GM18907 (cell line): ENCODE results near the gene DVL2.
"Not testable (repeated sequence)": the region's sequence is repeated elsewhere in the genome, so short reads cannot be mapped to it uniquely, and the experiment has no call there.

ENCODE experiments used
- ATAC-seq: cut with Tn5 transposase; IDR thresholded peaks from one replicate; pipeline ENCODE4 v1.9.1; 2021; ENCODE audit warnings: mild to moderate bottlenecking, moderate library complexity; ENCODE audit not compliant: unreplicated experiment

Gene DVL2

GRCh38 chr17:7204336-7204735 lies 30.0 kb downstream of the DVL2 start:
- no peak for ATAC-seq

GRCh38 chr17:7203391-7203790 lies 30.9 kb downstream of the DVL2 start:
- ATAC-seq: no peak

DNA sequence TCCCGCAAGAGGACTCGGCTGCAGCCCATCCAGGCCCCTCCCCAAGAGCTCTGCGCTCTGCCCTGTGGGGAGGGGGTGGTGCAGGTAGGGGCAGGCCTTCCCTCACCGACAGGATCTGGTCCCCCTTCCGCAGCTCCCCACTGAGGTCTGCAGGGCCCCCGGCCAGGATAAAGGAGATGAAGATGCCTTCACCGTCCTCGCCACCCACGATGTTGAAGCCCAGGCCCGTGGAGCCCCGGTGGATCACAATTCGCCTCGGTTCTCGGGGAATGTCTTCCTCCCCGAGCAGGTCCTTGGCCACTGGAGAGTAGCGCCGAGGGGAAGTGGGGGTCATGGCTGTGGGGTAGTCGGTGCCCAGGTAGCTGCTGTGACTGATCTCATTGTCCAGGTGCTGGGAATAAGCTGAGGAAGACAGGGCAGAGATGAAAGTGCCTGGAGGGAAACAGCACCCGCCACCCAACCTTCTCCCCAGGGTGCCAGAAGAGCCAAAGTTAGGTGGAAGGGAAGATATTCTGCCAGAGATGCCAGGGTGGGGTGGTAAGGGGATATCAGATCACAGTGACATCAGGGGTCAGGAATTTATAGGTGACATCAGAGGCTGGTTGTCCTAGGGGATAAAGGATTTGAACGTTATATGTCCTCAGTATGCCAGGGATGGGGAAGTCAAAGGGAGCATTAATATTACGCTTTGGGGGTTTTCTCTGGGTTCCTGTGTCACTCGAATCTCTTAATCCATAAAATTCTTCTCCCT lies 37.5 kb downstream of the DVL2 start:
- ATAC-seq: no peak

GRCh38 chr17:7195971-7196370 lies 38.3 kb downstream of the DVL2 start:
- no peak for ATAC-seq

DNA sequence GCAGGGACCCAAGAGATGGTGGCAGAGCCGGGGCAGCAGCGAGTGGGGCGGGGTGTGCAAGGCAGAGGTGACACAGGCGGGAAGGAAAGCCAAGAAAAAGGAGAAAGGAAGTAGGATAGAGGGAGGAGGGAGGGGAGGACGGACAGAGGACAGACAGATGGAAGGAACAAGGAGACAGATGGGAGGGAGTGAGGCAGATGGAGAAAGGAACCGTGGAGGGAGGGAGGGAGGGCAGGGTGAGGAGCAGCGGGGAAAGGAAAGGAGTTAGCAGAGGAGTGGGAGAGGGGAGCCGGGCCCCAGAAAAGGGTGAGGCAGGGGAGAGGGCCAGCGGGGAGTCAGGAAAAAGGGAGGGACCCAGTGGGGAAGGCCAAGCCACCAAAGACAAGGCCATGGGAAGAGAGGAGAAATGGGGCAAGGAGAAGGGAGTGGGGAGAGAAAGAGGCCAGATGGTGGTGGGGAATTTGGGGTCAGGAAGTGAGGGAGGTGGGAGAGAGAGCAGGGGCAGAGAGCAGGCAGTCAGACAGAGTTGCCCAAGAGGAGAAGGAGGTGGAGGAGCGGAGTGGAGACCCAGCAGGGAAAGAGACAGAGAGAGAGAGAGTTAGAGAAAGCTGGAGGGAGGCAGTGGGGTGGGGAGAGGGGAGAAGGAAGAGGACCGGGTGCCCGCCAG lies 41.9 kb downstream of the DVL2 start:
- no peak for ATAC-seq

DNA sequence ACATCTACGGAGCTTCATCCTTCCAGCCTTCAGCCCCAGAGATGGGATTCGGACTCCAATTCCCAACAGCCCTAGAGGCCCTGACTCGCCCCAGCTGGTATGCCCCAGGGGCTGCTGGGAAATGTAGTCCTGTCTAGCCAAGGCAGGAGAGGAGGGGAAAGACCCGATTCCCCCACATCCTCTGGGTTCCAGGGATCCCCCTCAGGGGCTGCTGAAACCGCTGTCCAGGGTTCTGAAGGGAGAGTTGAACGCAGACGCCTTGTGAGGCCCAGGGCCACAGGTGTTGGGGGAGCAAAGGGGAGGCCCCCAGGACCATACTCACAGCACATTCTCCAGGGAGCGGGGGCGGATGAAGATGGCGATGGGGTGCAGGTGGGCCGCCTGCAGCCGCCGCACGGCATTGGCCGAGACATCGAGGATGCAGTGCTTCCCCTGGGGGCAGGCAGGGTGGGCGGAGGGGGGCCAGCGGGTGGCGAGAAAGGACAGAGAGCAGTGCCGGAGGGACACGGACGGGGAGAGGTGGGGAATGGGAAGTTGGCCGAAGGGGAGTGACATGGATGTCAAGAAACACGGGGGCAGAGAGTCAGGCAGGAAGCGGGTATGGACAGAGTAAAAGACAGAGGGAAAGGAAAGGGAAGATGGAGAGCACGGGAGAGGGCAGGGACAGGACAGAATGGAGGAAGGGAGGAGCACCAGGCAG lies 42.6 kb downstream of the DVL2 start:
- ATAC-seq: no peak

DNA sequence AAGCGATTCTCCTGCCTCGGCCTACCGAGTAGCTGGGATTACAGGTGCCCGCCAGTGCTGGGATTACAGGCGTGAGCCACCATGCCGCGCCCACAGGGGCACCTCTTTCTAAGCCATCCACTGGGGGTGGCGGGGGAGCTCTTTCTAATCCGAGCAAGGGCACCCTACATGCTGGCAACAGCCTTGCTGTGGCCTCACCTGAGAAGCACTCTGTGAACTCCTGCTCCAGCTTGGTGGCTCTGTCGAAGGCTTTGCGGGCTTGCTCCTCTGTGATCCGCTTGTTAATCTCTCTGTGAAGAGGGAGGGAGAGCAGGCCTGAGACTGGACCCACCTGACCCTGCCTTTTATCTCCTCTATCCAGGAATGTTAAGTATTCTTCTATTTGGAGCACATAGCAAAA lies 43.2 kb downstream of the DVL2 start:
- no peak for ATAC-seq

GRCh38 chr17:7190276-7190917 lies 43.9 kb downstream of the DVL2 start:
- no peak for ATAC-seq

- no peak for ATAC-seq
These were observed 48.1 kb downstream of the DVL2 start for GRCh38 chr17:7186241-7186640.

DNA sequence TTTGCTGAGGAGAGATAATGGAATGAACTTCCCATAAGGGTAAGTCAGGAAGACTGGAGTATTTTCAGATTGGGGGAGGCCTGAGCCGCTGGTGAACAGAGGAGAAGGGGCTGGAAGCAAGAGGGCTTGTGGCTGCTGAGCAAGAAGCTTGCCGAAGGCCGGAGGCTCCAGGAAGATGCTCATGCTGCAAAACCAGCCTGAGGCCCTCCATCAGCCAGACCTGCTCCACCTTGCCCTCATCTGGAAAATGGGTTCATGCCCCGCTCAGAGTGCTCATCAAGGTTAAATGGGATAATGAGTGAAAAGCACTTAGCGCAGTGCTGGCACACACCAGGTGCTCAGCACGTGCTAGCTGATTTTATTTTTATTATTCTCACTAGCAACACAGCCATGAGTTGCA lies 49.7 kb downstream of the DVL2 start:
- no peak for ATAC-seq

DNA sequence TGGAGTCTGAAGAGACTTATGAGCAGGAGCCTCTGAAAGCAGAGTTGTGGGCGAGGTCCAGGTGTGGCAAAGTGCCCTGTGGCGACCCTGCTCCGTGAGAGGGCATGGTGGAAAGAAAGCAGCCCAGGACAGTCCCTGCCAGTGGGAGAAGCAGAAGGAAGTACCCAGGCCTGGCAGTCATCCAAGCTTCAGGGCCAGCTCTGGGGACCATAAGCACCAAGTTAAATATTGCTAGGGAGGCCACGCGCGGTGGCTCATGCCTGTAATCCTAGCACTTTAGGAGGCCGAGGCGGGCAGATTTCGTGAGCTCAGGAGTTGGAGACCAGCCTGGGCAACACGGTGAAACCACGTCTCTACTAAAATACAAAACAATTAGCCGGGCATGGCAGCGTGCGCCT lies 50.2 kb downstream of the DVL2 start:
- no peak for ATAC-seq

GRCh38 chr17:7183433-7184090 lies 50.8 kb downstream of the DVL2 start:
- ATAC-seq: no peak

DNA sequence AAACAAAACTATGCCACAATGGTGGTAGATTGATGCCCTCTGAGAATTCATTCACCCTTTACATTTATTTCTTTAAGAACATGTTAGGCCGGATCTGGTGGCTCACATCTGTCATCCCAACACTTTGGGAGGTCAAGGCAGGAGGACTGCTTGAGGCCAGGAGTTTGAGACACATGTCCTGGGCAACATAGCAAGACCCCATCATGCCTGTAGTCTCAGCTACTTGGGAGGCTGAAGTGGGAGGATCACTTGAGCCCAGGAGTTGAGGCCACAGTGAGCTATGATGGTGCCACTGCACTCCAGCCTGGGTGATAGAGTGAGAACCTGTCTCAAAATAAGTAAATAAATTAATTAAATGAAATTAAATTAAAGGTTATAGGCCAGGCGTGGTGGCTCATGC lies 52.2 kb downstream of the DVL2 start:
- ATAC-seq: not testable (repeated sequence)

GRCh38 chr17:7179317-7180254 lies 54.7 kb downstream of the DVL2 start, which contains the start of gene ASGR1:
ASGR1 (minus strand) TSS chr17:7179370; CDS start chr17:7178563, 807 bp downstream.
- ATAC-seq: no peak

GRCh38 chr17:7178973-7179316 lies 55.4 kb downstream of the DVL2 start:
- ATAC-seq: no peak

DNA sequence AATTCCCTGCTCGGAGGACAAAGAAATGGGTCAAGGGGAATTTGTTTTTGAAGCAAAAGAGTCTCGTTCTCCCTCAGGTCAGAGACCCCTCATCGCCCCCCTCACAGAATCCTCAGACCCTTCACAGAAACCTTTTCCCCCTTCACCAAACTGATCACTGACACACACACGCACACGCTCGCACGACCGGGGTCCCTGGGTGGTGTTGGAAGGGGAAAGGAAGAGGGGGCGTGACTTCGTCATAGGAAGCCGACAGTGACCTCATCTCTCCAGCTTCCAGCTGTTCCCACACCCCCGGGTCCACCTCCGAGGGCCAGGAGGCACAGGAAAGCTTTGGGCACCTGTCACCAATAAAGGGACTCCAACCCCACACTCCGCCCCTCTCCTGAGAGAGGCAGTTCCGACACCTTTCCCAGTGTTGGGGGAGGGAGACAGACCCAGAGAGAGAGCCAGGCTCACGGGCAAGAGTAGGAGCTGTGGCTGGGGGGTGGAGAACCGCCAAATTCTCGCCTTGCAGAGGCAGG lies 56.3 kb downstream of the DVL2 start:
- ATAC-seq: no peak

DNA sequence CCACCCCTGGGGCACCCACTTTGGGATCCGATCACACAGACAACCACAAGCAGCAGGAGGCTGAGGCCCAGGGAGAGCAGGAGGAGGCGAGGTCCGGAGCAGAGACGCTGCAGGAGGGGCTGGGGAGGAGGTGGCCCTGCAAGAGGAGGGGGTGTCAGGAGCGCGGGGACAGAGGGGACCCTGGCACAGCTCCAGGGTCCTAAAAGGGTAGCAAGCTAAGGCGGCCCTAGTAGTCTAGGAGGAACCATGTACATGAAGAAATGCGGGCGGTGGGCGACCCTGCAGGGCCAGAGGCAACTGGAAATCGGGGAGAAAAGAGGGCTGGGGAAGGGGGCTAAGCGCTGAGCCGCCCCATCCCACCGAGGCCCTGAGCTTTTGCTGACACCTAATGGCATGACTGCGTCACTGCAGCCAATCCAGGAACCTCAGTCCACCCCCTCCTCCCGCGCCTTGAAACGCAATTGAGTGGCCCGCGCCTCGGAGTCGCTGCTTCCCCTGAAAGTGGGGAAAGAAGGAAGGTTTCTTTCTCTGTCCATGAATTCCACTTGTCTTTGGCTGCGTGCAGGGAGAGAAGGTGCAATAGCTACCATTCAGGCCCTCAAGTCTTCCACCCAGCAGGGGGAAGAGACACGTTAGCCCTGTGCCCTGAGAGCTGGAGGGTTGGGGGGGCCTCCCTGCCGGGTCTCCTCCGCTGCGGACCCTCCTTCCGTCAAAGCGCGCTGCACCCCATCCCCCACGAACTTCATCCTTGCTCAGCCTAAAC lies 56.9 kb downstream of the DVL2 start:
- no peak for ATAC-seq

DNA sequence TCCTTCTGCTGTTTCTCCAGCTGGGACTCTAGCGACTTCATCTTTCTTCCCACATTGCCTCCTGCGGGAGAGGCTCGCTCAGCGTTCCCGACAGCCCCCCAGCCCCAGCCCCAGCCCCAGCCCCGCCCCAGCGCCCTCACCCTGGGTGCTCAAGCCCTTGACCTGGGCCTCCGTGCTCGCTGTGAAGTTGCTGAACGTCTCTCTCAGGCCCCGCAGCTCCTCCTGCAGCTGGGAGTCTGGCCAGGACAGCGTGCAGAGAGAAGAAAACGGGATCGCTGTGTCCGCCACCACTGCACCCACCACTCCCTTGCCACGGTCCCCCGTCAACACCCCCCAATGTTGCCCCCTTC lies 57.5 kb downstream of the DVL2 start:
- ATAC-seq: no peak
